HG02973 (cell line): ENCODE data around the gene UBE2O.

Experiments used
- ATAC-seq: cut with Tn5 transposase; IDR thresholded peaks from one replicate; pipeline ENCODE4 v1.9.1; 2021; ENCODE audit warnings: moderate library complexity; ENCODE audit not compliant: unreplicated experiment

Gene UBE2O

DNA sequence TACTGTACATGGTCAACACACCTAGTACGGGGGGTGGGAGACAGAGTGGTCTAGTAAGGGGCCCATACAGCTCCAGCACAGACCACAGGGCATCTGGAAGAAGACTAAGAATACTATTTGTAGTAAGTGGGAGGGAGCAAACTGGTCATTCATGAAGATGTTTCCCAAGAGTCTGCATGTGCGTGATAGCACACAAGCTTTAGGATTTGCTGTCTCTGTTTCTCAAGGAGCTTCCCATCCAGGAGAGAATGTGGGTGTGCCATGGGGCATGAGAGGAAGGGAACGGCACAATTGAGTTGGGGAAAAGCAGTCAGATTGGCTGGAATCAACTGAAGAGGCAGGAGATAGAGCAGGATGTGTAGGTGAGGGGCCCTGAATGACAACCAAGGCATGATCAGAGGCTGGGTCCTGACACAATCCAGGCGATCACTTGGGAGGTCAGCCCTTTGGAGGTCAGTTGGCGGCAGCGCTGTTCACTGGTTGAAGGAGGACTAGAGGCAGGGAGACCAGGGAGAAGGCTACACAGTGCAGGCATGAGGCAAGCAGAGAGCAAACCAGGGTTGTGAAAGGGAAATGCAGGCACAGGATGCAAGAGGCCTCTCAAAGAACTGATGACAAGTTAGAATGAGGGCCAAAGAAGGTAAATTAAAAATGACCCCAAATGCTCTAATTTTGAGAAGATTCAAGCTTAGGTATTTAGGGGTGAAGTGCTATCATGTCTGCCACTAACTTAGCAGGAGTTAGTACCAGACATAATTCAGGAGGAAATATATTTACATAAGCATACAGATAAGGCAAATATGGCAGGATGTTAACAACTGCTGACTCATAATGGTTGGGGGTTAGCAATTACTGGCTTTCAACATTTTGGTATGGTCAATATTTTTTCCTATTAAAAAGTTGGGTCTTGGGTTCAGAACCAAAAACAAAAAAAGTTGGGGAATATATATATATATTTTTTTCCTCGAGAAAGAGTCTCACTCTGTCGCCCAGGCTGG lies 10.3 kb downstream of the UBE2O start:
- no peak for ATAC-seq

DNA sequence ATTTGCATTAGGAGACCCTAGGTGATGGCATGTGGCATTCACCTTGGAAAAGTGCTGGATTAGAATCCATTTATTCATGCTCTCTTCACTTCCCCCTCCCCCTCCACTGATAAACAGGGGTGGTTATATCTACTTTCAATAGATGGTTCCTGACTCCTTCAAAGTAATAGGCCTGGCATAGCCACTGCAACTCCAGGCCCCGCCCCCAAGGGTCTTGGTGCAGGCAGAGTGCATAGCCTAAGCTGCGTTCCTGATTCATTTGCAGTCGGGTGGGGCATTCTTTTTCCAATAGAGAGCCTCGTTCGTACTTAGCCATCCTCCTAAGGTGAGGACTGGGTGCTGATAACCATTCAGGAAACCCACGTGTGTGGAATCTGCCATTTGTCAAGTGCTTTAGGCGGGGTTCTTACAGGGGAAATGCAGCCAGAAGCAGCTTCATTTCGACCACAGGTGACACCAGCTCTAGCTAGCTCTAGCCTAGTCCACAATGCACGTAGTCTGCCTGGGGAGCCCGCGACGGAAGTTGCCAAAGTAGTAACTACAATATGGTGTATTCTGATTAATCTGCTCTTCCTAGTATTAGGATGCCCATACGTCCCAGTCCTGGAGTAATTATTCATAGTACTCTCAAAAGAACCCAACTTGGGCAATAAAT lies 11.1 kb downstream of the UBE2O start:
- ATAC-seq, result no peak

DNA sequence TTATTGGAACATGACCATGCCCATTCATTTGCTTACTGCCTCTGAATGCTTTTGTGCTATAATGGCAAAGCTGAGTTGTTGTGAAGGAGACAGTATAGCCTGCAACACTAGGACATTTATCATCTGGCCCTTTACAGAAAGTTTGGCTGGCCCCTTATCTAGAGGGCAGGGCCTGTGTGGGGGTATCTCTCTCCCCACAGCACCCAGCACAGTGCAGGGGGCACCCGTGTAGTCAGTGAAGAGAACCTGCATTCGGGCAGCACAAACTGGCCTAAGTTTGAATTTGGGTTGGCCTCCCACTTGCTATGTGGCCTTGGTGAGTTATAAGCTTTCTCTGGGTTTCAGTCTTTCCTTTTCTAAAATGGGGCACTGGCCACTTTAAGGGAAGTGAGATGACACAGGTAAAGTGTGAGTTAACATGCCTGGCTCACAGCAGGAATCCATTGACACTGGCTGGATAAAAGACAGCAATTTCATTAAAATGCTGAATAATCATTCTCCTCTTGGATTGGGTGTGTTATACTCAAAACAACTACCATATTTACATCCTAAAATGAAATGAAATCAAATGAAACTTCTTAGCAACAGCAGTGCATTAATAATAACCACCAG lies 12.1 kb downstream of the UBE2O start:
- no peak for ATAC-seq

DNA sequence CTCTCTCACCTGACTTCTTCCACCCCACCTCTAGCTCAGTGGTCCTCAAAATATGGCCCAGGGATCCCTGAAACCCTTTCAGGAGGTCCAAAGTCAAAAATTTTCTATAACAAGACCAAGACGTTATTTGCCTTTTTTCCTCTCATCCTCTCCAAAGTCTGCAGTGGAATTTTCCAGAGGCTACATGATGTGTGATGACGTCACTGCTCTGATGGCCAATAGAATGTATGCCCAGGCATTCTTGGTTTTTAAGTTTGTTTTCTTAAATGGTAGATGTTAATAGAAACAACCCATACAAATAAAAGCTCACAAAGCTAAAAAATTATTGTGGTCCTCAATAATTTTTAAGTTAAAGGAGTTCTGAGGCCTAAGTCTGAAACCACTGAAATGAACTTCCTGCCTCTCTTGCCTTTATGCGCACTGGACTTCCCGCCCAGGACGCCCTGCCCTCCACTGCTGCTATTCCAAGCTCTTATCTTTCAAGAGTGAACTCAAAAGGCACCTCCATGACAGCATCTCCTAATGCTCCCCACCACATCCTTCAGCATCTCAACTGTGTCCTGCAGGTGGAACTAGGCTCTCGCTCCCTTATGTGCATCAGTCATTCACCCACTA lies 13.5 kb downstream of the UBE2O start:
- no peak for ATAC-seq

DNA sequence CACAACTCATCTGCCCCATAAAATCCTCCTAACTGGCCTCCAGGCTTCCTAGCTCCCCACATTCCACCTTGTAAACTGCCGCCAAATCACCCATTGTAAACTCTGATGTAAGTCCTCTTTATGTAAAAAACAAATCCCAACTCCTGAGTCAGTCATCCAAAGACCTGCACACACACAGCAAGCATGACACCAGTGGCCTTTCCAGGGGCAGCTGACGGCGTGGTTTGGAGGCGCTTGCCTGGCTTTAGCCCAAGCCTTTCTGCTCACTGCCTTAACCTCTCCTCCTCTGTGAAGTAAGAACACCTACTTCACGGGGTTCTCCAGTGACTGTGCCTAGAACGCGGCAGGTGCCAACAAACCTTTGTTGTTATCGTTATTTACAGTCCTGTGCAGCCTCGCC lies 14.0 kb downstream of the UBE2O start:
- no peak for ATAC-seq

DNA sequence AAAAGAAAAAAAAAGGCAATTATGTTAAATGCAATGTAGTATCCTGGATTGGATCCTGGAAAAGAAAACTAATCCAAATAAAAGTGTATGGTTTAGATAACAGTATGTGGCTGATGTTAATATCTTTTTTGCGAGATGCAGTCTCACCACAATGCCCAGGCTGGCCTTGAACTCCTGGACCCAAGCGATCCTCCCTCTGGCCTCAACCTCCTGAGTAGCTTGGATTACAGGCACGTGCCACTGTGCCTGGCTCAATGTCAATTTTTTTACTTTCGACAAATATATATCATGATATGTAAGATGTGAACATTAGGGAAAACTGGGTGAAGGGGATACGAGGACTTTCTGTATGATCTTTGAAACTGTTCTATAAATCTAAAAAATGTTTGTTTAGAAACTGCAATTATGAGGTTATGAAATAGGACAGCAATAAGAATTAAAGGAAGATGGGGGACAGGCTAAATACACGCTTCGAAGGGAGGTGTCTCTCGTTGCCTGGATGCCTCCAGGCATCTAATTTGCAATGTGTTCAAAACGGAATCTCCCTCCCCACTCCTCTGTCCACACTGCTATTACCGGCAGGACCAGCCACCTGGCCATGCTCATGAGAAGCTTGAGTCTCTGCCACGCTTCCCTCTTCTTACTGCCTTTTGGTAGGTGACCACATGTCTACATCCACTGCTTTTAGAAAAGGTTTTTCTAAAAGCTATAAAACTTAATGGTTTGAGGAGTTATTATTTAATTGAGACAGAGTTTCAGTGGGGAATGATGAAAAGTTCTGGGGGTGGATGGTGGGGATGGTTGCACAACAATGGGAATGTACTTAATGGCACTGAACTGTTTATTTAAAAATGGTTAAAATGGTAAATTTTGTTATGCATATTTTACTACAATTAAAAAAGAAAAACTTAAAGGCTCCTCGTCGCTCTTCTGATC lies 15.2 kb downstream of the UBE2O start:
- no peak for ATAC-seq

DNA sequence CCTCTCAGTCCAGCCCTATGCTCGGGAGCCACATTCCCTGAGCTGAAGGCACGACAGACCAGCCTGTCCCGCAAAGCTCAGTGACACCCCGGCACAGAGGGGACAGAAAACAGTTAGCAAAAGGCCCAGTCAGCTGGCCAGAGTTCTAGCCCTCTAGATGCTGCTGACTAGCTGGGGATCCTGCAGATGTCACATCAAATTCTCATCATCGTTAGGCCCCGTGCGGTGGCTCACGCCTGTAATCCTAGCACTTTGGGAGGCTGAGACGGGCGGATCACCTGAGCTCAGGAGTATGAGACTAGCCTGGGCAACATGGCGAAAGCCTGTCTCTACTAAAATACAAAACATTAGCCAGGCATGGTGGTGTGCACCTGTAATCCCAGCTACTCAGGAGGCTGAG lies 17.2 kb downstream of the UBE2O start:
- no peak for ATAC-seq

DNA sequence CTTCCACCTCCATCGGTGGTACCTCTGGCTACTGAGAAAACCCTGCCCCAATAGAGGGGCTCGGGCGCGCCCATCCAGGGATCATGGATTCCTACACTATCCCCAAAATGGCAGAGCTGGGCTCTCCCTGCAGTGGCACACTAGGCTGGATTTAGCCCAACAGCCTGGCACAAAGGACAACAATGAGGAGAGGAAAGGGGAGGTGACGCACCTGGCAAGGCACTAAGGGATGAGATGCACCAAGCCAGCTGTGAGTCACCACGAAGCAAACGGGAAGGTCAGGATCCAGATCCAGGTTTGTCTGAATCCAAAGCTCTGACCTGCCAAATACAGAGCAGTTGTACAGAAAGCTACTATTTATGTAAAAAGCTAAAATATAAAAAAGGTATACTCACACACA lies 18.1 kb downstream of the UBE2O start:
- ATAC-seq, result no peak

DNA sequence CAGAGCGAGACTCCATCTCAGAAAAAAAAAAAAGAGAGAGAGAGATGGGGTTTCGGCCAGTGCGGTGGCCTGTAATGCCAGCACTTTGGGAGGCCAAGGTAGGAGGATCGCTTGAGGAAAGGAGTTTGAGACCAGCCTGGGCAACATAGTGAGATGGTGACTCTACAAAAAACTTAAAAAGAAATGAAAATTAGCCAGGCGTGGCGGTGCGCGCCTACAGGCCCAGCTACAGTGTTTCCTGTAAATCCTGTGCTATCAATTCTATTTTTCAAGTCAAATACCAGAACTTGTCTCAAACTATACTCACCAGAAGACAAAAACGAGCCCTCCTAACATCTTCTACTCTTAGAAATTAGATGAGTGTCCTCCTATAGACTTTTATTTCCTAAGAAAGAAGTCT lies 19.3 kb downstream of the UBE2O start:
- ATAC-seq, result no peak

DNA sequence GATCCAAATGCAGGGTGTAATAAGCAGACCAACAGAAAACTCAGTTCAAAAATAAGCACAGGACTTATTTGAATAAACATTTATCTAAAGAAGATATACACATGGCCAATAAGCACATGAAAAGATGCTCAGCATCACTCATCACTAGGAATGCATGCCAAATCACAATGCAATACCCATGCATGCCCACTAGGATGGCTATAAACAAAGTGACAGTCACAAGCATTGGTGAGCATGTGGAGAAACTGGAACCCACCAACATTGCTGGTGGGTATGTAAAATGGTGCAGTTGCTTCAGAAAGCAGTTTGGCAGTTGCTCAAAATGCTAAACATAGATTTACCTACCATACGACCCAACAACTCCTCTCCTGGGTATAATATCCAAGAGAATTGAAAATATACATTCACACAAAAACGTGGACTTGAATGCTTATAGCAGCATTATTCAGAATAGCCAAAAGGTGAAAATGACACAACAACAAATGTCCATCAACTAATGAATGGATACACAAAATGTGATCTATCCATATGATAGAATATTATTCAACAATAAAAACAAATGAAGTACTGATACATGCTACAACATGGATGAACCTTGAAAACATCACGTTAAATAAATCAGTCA lies 20.1 kb downstream of the UBE2O start:
- no peak for ATAC-seq

DNA sequence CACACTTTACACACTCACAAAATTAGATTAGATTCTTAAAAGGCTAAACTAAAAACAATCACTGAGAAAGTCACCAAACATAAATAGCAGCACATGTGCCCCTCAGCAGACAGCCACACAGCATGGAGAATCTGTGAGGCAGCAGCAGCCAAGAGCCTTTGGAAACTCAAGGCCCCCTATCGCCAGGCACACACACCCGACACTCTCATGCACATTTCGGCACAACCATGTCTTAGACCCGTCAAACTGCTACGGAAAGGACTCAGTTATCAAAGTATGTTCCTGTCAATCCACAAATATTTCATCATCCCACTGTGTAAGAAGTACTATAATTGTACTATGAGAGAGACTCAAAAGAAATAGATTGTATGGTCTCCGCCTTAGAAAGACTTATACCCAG lies 20.9 kb downstream of the UBE2O start:
- no peak for ATAC-seq

DNA sequence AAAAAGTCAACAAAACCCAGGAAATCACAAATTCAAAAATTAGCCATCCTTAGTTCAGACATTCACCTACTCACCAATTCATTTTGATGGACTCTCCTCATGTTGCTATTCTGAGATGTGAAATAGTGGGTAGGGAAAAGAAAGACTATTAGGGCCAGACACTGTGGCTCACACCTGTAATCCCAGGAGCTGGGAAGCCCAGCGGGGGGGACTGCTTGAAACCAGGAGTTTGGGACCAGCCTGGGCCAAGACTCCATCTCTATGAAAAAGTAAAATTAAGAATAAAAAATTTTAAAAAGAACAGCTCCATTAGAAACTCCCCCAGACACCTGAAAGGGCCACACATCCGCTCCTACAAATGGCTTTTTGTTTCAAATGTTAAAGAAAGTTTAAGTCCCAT lies 21.4 kb downstream of the UBE2O start:
- no peak for ATAC-seq

DNA sequence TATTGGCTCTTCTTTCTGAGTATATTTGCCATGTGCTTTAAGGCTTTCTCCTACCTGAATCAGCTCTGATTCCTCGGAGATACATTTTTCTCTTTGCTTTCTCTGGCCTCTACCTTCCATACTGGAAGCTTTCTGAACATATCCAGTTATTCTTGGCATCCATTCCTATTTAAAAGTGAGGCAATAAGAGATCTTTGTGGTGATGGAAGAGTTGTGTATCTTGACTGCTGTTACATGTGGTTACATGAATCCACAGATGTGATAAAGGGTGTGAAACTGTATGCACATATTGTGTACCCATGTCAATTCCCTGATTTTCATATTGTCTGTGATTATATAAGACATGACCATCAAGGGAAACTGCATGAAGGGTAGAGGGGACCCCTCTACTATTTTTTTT lies 24.4 kb downstream of the UBE2O start:
- ATAC-seq, result no peak

DNA sequence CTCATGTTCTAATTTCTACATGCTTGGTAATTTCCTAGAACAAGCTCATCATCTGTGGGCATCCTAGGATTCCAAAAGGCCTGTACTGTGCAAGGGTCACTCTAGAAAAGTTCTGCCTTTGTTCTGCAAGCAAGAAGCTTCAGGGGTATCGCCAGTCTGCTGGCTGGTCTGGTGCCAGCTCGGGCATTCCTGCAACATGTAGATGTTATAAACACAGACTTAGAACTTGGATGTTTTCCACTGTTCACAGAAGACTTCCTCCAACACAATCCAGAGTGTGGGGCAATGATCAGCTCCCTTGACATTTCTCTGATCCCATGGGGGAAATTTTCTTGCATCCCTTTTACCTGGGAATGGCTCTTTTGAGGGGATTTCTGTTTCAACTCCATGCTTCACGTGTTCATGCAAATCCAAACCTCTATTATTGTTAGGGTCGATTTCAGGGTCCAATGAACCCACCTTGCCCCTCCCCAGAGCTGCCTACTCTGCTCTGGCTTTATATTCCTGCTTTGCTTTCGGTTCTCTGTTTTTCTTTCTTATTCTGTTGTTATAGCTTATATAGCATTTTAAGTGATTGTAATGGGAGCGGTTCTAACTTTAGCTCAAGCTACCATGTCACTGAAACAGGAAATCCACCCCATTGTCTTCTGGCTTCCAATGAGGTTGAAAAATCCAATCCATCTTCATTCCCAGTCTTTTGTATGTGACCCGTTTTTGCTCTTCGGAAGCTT lies 25.3 kb downstream of the UBE2O start:
- no peak for ATAC-seq

DNA sequence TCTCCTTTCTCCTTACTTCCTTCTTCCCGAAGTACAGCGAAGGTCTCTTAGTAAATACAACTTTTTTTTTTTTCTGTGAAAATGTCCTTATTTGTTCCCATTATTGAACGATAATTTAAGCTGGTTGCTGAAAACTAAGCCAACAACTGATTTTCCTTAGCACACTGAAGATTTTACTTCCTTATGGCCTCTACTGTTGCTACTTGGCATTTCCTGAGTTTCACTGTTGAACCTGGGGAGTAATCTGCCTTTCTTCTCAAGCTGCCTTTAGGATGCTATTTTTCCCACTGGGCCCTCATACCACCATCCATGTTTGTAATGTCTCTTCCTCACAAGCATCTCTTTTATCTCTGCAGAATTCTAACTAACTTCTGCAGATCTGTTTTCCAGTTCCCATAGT lies 26.1 kb downstream of the UBE2O start:
- ATAC-seq, result no peak

DNA sequence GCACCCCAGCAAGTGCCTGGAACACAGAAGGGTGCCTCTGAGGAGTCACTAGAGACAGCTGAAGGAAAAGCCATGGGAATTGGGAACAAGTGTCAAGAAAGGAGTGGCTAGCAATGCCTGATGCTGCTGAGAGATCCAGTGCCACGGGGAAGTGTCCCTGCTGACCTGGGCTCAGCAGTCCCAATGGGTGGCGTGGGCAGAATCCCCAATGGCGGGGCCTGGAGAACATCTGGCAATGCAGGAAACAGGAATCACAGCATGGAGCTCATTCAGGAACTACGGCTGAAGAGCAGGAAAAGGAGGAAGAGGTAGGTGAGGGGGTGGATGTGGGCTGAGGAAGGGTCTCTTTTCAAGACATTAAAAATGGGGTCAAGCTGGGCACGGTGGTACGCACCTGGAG lies 30.1 kb downstream of the UBE2O start:
- no peak for ATAC-seq

DNA sequence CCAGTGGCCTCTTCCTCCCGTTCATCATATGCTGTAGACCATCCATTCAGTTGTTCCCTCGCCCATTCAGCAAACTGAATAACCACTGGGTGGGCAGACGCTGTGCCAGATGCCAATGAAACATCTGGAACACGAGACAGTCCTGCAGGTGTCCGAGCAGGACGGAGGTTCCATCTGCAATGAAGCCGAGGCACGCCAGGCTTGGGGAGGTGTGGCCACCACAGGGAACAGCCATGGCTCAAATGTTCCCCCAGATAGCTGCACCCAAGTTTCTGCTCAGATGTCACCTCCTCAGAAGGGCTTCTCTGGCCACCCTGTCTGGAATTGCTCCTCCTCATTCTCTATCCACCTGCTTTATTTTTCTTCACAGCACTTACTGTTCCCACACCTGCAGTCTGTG lies 30.5 kb downstream of the UBE2O start:
- no peak for ATAC-seq

DNA sequence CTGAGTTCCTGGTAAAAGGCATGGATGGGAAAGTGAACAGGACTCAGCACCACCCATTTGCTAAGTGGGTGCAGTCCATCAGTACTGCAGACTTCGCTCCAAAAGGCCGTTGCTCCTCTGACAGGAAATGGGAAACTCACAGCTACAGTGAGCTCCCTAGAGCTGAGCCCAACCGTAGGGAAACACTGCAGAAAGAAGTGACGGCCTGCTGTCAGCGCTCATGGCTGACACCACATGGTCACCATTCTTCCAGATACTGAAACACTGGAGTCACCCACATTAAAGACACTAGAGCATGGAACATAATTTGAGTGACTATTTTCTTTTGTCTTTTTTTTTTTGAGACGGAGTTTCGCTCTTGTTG lies 31.9 kb downstream of the UBE2O start:
- no peak for ATAC-seq

DNA sequence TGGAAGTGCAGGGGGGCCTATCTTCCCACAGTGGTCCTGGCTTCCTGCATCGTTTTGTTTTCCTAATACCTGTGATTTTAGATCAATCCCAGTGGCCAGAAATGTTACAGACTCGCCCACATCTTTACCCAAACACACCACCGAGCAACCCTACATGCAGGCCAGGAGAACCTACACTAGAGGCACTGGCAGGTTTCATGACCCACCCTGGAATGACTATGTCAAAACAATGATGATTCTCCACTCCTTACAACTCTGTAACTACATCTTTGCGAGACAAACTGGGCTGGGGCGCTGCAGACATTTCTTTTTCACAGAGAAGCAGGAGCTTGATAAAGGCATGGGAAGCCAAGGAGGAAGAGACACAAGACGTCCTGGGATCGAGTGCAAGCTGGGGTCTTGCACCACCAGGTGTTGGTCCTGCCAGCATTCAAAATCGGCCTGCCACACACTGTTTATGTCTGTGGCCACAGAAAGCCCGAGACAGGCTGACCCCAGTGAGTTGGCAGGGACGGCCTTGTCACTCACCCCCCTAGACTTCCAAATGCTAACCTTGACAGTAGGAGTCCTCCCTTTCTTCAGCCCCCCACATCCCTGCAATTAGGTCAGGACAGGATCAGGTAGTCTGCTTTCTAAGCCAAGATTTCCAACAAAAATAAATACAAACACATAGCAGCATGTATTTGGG lies 32.5 kb downstream of the UBE2O start:
- no peak for ATAC-seq
